Suprapubic skin (tissue), 3 donors: ENCODE results near the gene RNF212.

Experiments used
- POLR2A ChIP-seq, 2 donors: fragments of 450-650 bp; IDR thresholded peaks; one replicate each; pipeline ENCODE4 v1.6.1; 2017; ENCODE audit warnings: antibody characterized with exemption in 2 of 2, mild to moderate bottlenecking in 2 of 2, moderate library complexity in 2 of 2
- TF ChIP-seq, protein P1 (sequence below), 2 donors: fragments of 200-600 bp in 1 of 2; fragments of 450-650 bp in 1 of 2; sonication (generic) in 1 of 2; IDR thresholded peaks; one replicate each; pipeline ENCODE4 v1.5.1; 2016 to 2019; ENCODE audit warnings: antibody characterized with exemption in 2 of 2, mild to moderate bottlenecking in 1 of 2, moderate library complexity in 1 of 2

DNA sequence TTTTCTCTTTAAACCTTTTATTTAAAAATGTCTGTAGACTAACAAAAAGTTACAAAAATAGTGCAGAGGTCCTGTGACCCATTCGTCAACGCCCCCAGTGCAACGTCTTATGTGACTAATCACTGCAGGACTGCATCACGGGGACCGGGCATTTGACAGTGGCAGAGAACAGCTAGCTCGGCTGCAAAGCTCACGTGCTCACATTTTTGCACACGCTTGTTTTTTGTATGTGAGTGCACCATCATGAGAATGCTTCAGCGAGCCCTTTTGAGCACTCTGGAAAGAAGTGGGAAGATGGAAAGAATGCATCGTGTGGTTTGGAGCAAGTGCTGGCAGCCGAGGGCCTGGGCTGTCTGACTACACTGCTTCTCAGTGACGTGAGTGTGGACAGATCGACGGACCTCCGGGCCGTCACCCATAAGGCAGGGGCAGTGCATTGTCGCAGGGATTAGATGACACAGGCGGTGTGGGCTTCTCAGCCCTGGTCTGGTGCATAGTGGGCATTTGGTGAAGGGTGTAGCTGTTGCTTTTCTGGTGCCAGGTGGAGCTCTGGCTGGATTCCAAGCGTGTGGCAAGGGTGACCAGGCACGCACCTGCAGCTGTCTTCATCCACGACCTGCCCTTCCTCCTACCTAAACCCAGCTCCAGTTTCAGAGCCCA, 41.3 kb upstream of the RNF212 start:
- TF ChIP-seq POLR2A (IDR thresholded peaks at IDR 0.05) = no peak
- TF ChIP-seq, protein P1, sequence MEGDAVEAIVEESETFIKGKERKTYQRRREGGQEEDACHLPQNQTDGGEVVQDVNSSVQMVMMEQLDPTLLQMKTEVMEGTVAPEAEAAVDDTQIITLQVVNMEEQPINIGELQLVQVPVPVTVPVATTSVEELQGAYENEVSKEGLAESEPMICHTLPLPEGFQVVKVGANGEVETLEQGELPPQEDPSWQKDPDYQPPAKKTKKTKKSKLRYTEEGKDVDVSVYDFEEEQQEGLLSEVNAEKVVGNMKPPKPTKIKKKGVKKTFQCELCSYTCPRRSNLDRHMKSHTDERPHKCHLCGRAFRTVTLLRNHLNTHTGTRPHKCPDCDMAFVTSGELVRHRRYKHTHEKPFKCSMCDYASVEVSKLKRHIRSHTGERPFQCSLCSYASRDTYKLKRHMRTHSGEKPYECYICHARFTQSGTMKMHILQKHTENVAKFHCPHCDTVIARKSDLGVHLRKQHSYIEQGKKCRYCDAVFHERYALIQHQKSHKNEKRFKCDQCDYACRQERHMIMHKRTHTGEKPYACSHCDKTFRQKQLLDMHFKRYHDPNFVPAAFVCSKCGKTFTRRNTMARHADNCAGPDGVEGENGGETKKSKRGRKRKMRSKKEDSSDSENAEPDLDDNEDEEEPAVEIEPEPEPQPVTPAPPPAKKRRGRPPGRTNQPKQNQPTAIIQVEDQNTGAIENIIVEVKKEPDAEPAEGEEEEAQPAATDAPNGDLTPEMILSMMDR (IDR thresholded peaks at IDR 0.05) = no peak
